Measurements from ENCODE around the gene FOXP1.

The FOXP1 gene

DNA sequence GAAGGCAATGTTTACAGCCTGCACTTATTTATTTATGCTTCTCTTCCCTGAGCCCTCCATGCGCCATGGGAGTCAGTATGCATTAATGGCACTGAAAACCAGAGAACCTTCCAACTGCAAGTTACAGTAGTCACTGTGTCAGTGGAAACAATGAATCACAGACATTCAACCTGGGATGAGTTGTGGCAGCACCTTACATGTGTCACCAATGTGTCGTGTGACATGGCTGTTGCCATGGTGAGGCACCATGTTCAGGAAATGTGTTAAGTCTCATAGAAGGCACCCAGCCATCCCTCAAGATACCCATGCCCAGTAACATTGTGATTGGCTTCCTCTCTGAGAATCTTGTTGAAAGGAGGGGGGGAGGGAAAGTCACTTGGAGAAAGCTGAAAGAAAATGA is 105.0 kb downstream of the FOXP1 start:
- DNase-seq: no peak

- no peak for DNase-seq
Observed at GRCh38 chr3:71476950-71477349, 106.6 kb downstream of the FOXP1 start.

DNA sequence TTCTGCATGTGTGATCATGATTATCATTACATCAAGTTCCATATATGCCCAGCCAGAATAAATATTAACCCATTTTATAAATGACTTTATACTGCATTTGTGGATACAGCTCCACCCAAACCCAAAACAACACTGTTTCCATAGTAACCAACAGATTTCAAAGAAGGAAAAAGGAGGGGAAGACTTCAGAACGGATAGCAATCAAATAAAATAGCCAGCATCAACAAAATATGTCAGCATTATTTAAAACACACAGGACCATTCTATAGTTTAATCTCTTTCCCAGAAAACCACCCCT is 114.4 kb downstream of the FOXP1 start:
- DNase-seq: no peak

- DNase-seq: no peak
Observed at GRCh38 chr3:71468311-71469137, 115.0 kb downstream of the FOXP1 start.

GRCh38 chr3:71466483-71466882 is 117.0 kb downstream of the FOXP1 start:
- DNase-seq: no peak

DNA sequence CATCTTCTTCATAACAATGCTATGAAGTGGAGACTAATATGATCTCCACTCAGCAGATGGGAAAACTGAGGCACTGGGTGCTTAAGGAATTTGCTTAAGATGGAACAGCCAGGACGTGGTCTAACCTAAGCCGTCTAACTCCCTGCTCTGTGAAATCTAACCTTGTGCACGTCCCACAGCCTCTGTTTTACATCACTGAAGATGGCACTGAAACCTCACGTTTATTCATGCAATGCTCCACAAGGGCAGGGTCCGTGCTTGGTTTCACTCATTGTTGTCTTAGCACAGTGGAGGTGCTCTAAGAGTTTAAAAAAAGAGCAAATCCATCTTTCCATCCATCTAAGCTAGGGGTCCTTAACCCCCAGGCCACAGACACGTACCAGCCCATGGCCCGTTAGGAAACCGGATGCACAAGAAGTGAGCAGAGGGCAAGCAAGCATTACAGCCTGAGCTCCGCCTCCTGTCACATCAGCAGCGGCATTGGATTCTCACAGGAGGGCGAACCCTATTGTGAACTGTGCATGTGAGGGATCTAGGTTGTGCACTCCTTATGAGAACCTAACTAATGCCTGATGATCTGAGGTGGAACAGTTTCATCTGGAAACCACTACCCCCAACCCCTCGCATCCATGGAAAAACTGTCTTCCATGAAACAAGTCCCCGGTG is 118.0 kb downstream of the FOXP1 start:
- no peak for DNase-seq

DNA sequence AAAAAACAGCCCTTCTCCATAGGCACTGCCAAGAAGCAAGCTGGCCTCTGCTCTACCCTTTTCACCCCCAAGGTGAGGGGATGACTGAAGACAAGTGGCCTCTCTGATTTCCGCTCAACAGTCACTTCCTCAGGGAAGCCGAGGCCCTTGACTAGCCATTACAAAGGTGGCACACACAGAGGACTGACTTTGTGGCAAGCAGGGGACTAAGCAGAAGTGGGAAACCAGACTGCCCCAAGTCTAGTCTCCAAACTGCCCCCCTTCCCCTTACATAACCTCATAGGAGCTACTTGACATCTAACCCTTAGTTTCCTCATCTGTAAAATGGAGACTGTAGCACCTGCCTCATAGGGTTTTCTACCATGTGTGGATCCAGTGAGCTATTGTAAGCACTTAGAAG is 118.9 kb downstream of the FOXP1 start:
- DNase-seq: no peak

DNA sequence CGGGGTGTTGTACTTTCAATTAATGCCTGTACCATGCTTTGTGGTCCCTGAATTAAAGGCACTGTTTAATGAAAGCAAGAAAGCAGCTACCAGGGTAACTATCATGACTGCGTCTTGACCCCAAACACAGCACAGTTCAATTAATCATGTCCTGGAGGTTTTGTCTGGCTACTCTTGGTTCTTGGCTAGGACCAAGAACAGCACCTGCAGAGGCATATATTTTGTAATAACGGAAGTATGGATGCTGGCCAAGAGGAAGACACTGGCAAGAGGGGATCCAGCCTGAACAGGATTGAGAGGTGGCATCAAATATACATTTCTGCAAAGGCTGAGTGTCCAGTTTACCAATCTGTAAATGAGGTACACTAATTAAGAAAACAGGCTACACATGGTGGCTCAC is 119.9 kb downstream of the FOXP1 start:
- no peak for DNase-seq

DNA sequence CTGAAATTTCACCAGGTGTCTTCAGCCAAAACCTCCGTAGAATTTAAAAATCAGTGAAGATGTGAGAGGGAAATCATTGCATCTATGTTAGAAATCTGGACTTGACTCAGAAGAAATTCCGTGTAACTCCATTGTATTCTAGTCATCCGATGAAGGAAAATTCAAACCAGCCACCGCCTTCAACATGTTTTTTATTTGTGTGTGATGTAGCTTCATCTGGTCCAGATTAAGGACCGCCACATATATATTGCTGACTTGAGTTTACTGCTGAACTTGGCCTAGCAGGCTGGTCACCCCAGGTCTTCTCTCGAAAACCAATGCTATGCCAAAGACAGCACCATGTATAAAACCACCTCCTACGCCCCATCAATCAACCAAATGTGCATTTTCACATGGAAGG is 120.9 kb downstream of the FOXP1 start:
- no peak for DNase-seq

- DNase-seq: no peak
Observed at GRCh38 chr3:71461749-71462483, 121.6 kb downstream of the FOXP1 start.

DNA sequence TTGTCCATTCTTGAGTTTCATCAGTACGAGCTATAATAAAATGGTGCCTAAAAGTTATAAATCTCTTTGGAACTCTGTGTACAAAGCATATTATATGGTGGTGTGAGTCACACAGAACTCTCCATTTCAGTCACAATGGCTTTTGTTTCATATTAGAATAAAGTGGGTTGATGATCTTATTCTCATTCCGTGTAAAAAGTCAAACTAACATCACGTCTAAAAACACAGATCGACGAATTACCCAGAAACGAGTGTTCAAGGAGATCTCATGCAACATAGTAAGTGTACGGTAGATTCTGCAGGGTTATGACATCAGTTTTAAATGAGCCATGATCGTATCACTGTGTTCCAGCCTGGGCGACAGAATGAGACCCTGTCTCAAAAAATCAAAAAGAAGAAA is 122.4 kb downstream of the FOXP1 start:
- no peak for DNase-seq

DNA sequence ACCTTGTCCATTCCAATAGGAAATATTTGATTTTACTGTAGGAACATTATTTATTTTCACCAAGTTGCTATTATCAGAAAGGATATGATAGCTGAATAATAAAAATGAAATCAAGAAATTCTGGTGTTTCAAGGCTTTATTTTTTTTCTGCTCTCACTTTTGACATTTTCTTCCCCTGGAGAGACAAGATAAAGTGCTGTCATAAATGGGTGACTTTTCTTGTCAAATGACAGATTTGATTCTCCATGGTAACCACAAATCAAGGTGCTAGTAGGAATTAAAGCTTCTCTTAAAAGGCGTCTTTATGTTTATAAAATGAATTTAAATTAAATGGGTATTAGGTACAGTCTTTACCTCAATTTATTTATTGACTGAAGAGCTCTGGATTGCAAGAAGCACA is 124.6 kb downstream of the FOXP1 start:
- no peak for DNase-seq

DNA sequence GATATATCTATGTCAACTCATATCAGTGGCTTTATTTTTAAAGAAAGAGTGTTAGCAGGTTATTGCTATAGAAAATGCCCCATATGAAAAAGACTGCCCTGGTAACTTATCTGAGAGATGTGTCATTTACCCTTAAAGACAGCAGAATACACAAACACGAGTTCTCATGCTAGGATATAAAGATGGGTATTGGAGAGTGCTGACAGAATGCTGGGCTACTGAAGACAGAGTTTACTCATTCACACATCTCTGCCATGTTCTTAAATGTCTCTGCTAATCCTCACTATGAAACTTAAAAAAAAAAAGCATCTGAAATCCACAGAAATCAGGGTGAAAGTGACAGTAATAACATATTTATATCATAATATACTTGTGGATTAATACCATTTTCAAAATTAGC is 126.7 kb downstream of the FOXP1 start:
- DNase-seq: no peak

GRCh38 chr3:71456156-71456555 is 127.4 kb downstream of the FOXP1 start:
- DNase-seq: no peak

DNA sequence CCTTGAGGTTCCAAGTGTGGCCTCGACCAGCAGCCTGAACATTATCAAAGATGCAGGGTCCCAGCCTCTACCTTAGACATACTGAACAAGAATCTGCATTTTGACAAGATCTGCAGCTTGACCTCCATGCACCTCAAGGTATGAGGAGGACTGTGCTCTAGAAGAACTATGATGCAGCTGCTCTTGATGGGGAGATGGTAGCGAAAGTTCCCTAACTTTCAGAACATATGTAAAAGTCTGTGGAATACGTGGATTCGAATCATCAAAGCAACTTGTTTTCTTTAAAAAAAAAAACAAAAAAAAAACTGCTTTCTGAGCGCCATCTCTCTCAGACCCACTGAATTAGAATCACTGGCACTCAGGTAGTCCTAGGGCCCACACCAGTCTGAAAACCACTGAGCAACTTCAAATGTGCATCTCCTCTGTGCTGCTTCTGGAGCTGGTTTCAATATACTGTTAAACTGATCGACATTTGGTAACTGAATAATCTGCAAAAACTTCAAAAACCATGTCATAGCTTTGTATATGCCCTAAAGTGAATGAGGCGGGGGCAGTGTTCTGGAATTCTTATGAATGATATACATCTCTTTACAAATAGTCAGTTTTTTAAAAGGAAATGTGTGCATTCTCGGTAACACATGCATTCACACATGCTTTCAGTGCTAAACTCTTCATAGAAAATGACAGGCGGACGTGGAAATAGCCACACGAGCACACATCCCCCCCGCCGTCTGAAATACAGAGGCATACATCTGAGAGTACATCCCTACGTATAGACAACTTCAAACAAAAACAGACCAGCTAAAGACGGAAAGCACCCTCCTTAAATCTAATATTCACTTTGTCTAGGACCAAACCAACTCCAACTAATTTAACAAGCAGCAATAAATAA is 128.8 kb downstream of the FOXP1 start:
- DNase-seq: no peak

- DNase-seq: no peak
Observed at GRCh38 chr3:71453822-71454511, 129.6 kb downstream of the FOXP1 start.

DNA sequence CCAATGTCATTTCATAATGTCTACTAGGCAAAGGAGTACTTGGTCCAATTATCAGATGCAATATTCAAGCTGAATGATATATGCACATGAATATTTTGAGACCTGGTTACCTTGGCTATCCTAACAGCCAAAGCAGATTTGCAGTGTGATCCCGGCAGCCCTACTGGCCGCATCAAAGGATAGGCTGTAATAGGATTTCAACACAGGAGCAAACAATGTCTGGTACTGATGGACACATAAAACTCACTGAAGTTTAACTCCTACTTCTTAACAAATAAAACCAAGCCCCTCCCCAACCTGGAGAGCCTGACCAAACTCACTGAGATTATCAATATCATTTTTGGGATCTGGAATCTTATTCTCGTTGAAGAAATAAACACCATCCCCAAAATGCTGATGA is 130.2 kb downstream of the FOXP1 start:
- no peak for DNase-seq

DNA sequence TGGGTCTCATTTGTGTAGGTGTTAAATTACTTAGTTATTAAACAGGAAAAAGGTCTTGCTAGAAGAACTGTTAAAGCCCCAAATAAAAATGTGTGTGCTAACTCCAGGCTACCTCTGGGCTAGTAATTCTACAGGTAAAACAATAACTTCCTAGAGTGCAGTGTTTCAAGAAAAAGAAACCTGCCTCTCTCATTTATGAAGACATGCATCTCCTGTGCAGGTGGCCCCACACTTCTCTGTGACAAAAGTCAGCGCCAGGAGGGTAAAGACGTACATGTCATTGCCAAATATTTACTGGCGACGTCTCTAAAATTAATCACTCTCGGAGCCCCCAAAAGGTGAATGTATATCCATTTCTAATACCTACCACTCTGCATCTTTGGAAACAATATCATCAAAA is 131.7 kb downstream of the FOXP1 start:
- no peak for DNase-seq

DNA sequence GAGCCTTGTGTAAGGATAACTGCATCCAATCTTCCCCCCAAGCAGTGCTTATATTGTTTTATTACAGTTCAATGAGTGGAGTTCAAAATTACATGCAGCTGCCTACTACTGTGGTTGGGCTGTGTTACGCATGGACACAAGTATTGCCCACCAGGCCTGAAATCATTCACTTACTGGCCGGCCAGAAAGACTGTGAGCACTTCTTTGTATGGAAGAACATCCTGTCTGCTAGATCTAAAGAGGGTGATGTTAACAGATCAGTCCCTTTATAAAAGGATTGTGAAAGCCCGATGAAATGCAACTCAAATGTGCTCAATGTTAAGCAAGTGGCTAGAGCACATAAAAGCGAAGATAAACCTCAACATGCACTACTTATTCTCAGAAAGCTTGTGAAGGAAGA is 132.5 kb downstream of the FOXP1 start:
- no peak for DNase-seq

DNA sequence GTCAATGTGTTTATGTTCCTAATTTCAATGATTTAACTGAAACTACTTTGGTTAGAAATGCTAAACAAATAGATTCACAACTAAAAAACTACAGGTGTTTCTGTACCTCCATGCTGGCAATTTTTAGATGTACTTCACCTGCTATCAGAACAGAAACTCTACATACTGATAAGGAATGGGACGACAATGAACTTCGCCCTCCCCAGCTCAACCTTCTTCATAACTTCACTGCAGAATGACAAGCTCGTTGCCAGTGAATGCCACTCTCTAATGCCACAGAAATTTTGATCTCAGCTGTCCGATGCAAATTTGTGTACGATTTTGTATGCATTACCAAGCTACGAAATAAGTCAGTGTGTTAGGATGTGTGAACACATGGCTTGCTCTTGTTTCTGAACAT is 133.4 kb downstream of the FOXP1 start:
- no peak for DNase-seq

- no peak for DNase-seq
Observed at GRCh38 chr3:71447803-71448202, 135.7 kb downstream of the FOXP1 start.

DNA sequence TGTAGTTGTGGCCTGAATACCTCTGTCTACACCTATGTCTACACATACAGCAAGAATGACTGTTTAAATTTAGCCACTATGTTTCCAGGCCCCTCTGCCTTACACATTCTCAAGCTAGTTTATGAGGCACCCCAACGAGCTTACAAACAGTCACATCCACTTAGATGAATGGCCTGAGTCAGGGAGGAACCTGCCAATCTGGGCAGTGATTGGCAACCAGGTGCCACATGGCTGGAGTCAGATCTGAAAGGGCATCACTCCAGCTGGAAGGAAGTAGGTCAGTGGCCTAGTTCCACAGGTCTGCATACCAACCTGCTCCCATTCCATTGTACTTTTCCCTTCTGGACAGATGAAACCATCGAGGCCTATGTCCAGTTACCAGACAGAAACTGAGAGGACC is 136.3 kb downstream of the FOXP1 start:
- no peak for DNase-seq

DNA sequence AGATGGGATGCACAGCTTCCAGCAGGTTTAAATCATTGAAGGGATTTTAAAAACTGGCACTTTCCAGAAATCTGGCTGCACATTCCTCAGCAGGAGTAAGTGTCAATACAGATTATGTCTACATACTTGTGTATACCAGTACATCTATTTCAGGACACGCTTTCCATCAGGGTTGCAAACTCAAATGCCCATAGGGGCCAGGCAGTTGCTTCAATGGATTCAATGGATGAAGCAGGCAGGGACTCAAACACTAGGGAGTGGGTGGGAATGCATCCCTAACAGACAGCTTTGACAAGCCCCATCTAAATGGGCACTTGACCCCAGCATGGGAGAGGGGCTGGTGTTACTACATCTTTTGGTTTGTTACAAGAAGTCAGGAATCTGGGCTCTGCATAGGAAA is 136.8 kb downstream of the FOXP1 start:
- no peak for DNase-seq
